ENCODE results near the gene SAFB.

DNA sequence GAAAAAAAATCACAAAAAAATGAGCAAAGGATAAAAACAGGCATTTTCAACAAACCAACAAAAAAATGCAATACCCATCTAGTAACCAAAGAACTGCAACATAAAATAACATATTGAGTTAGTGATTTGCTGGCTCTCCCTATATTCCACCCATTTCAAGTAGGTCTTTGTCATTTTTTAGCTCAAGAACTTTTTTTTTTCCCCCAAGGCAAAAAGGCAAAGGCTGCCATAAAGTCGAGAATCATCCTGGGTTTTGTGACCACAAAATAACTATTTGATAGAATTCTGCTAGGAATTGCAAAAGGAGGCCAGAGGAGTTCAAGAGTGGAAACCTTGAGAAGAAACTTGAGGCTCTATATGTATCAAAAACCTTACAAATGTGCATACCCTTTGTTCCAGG, 5.8 kb upstream of the SAFB start:
- TF ChIP-seq, protein P1, sequence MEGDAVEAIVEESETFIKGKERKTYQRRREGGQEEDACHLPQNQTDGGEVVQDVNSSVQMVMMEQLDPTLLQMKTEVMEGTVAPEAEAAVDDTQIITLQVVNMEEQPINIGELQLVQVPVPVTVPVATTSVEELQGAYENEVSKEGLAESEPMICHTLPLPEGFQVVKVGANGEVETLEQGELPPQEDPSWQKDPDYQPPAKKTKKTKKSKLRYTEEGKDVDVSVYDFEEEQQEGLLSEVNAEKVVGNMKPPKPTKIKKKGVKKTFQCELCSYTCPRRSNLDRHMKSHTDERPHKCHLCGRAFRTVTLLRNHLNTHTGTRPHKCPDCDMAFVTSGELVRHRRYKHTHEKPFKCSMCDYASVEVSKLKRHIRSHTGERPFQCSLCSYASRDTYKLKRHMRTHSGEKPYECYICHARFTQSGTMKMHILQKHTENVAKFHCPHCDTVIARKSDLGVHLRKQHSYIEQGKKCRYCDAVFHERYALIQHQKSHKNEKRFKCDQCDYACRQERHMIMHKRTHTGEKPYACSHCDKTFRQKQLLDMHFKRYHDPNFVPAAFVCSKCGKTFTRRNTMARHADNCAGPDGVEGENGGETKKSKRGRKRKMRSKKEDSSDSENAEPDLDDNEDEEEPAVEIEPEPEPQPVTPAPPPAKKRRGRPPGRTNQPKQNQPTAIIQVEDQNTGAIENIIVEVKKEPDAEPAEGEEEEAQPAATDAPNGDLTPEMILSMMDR (IDR thresholded peaks at IDR 0.05) = no peak
- TF ChIP-seq EP300 (IDR thresholded peaks at IDR 0.05) = no peak
- TF ChIP-seq POLR2A (IDR thresholded peaks at IDR 0.05) = no peak
- no peak for TF ChIP-seq POLR2AphosphoS5 (IDR thresholded peaks at IDR 0.05)
